Esophagus squamous epithelium (tissue), 4 donors: ENCODE measurements around the gene PDZD8.

Source experiments
- CTCF ChIP-seq, 6 experiments: fragments of 450-650 bp in 4 of 6; fragments of 200-600 bp in 2 of 6; sonication (generic) in 2 of 6; IDR thresholded peaks; one replicate each; pipeline ENCODE4 v1.5.1; 2016 to 2019; ENCODE audit warnings: antibody characterized with exemption in 6 of 6, mild to moderate bottlenecking in 4 of 6, moderate library complexity in 4 of 6
- POLR2A ChIP-seq, 4 donors: fragments of 450-650 bp; IDR thresholded peaks; one replicate each; pipeline ENCODE4 v1.6.1; 2017; ENCODE audit warnings: antibody characterized with exemption in 4 of 4, mild to moderate bottlenecking in 4 of 4, moderate library complexity in 3 of 4

DNA sequence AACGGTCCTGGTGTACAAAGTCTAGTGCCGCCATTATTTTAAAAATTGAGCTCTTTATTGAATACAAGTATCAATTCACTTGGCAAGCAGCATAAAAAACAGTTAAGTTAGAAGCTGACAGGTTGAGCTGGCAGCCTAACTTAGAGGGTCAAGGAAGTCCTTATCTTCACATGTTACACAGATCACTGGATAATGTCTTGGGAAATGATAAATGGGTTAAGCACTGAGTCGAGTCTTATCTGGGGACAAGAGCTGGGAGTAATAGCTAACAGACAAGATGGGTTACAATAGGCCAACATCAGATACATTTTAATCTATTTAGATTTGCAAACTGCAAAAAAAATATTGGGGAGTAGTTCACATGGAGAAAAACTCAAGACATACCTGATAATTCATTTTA is 100.1 kb downstream of the PDZD8 start:
- TF ChIP-seq POLR2A (IDR thresholded peaks at IDR 0.05) = no peak
- TF ChIP-seq CTCF (IDR thresholded peaks at IDR 0.05) = no peak
